HepG2 (cell line): ENCODE data around the gene GGA2. TPM values are rescaled to one million over a fixed set of nuclear protein-coding genes. Genes with fewer than 3 reads are reported as not detected.
A peak's percentile ranks its signal among the peaks of the same experiment; 100 is the strongest.

ENCODE experiments used
- ATAC-seq: fragments of 200-7000 bp; cut with Tn5 transposase; 3 replicates; pipeline ENCODE4 v1.9.1; 2020; ENCODE audit warnings: mild to moderate bottlenecking, moderate library complexity
- BruUV-seq: library from RNA; stranded (reverse); fragments of 400-500 nt; replicated peaks from 2 replicates; lab custom pipeline; 2021; lab: Mats Ljungman, UMichigan
- CTCF ChIA-PET: fragments of 300-600 bp; formaldehyde crosslinking; extraction: SDS; loops from one replicate; lab custom pipeline; 2021; ENCODE audit warnings: low total read pairs, inconsistent platforms, low intra/inter-chr PET ratio; lab: Yijun Ruan, JAX
- POLR2A ChIA-PET: fragments of 350-600 bp; sonication (Branson Sonifier 250); formaldehyde crosslinking; loops from one replicate; lab custom pipeline; 2020; ENCODE audit warnings: antibody characterized with exemption, inconsistent platforms; lab: Yijun Ruan, JAX
- DNase-seq: peaks from one replicate; pipeline ENCODE4 v3.0.0-alpha.2; 2015; ENCODE audit warnings: low spot score
- FAIRE-seq: peaks from 3 replicates; lab custom pipeline; 2011; peaks lifted over from hg19 to GRCh38; lab: Jason Lieb, UNC
- H2AFZ ChIP-seq: one replicate; pipeline ENCODE4 v1.6.1; 2011; ENCODE audit warnings: low read length, inconsistent platforms
- H3K27ac ChIP-seq: fragments of 300-600 bp; 3 replicates; pipeline ENCODE4 v1.8.0; 2011; ENCODE audit warnings: mixed run types, mild to moderate bottlenecking, mixed read lengths, low read length, inconsistent platforms; ENCODE audit not compliant: insufficient read depth; ENCODE audit errors: extremely low read length
- H3K27me3 ChIP-seq, 2 experiments: fragments of 200-600 bp in 1 of 2; 2 replicates in 1 of 2; 3 replicates in 1 of 2; pipeline versions ENCODE4 v1.6.0 to v1.8.0; 2011; ENCODE audit warnings: low read length in 2 of 2, mild to moderate bottlenecking in 2 of 2, moderate library complexity in 2 of 2, inconsistent platforms in 1 of 2; ENCODE audit not compliant: insufficient read depth in 2 of 2, control insufficient read depth in 1 of 2
- H3K36me3 ChIP-seq, 2 experiments: fragments of 200-600 bp in 1 of 2; replicated peaks in 1 of 2; 2 replicates in 1 of 2; 3 replicates in 1 of 2; pipeline versions ENCODE4 v1.5.1 to v1.8.0; 2011; ENCODE audit warnings: low read length in 2 of 2, inconsistent platforms in 1 of 2; ENCODE audit not compliant: insufficient read depth in 2 of 2, control insufficient read depth in 1 of 2
- H3K4me1 ChIP-seq: 2 replicates; pipeline ENCODE4 v1.5.1; 2012; ENCODE audit warnings: low read length, inconsistent platforms; ENCODE audit not compliant: insufficient read depth
- H3K4me2 ChIP-seq: 2 replicates; pipeline ENCODE4 v1.6.0; 2011; ENCODE audit warnings: low read depth, low read length, inconsistent platforms
- H3K4me3 ChIP-seq, 3 experiments: fragments of 200-600 bp in 1 of 3; sonication (generic), shearing (Covaris generic) in 1 of 3; replicated peaks in 1 of 3; 2 replicates each; pipeline ENCODE4 v1.5.1; 2011 to 2016; ENCODE audit warnings: low read length in 3 of 3, inconsistent platforms in 2 of 3, low read depth in 2 of 3, mild to moderate bottlenecking in 2 of 3, control low read depth in 1 of 3, mixed read lengths in 1 of 3; ENCODE audit not compliant: insufficient read depth in 1 of 3
- H3K79me2 ChIP-seq: one replicate; pipeline ENCODE4 v1.6.1; 2011; ENCODE audit warnings: low read length, inconsistent platforms; ENCODE audit not compliant: insufficient read depth
- H3K9ac ChIP-seq: 2 replicates; pipeline ENCODE4 v1.6.0; 2011; ENCODE audit warnings: mild to moderate bottlenecking, low read depth, low read length, inconsistent platforms; ENCODE audit not compliant: insufficient read depth
- H3K9me3 ChIP-seq: 2 replicates; pipeline ENCODE4 v1.5.1; 2012; ENCODE audit warnings: mild to moderate bottlenecking, low read length
- H4K20me1 ChIP-seq: 2 replicates; pipeline ENCODE4 v1.6.0; 2011; ENCODE audit warnings: inconsistent platforms, mild to moderate bottlenecking, low read length, moderate library complexity; ENCODE audit not compliant: insufficient read depth
- CTCF ChIP-seq: sonication (generic); formaldehyde crosslinking; IDR thresholded peaks from 2 replicates; pipeline ENCODE4 v1.5.0; 2020; ENCODE audit warnings: mild to moderate bottlenecking, missing genetic modification reagents, moderate library complexity
- NFKBIZ ChIP-seq: IDR thresholded peaks from 2 replicates; pipeline ENCODE4 v1.6.1; 2018; ENCODE audit warnings: missing genetic modification reagents, missing compliant biosample characterization
- SSRP1 ChIP-seq: IDR thresholded peaks from 2 replicates; pipeline ENCODE4 v1.6.1; 2016; ENCODE audit warnings: control low read depth
- STAG1 ChIP-seq: sonication (generic); formaldehyde crosslinking; IDR thresholded peaks from 2 replicates; pipeline ENCODE4 v1.4.0; 2020; ENCODE audit warnings: missing genetic modification reagents
- XRCC5 ChIP-seq: fragments of 200-400 bp; formaldehyde crosslinking; optimal IDR thresholded peaks from 2 replicates; pipeline ENCODE3; 2017; ENCODE audit warnings: mild to moderate bottlenecking, low read length
- ZNF460 ChIP-seq: sonication (generic); formaldehyde crosslinking; IDR thresholded peaks from 2 replicates; pipeline ENCODE4 v1.5.1; 2020; ENCODE audit warnings: missing genetic modification reagents, mild to moderate bottlenecking, borderline replicate concordance
- WGBS: methylation state at CpG from one replicate; pipeline ENCODE4 v1.1.6; 2017; ENCODE audit warnings: low lambda C conversion rate; 5-methylcytosine and 5-hydroxymethylcytosine counted together
- in situ Hi-C: cut with HindIII; loops from 2 replicates; pipeline ENCODE4 v1.10.0; 2017; ENCODE audit warnings: low pct_unique_long_range_greater_than_20kb; ENCODE audit not compliant: extremely low pct_ligation_motif_present
- intact Hi-C: fragments of 100-400 bp; cut with micrococcal nuclease; formaldehyde crosslinking; loops from one replicate; pipeline ENCODE4 v1.10.0; 2022; ENCODE audit not compliant: unreplicated experiment
- polyA plus RNA-seq, 8 experiments: library from polyadenylated mRNA; depleted of rRNA in 3 of 8; stranded (reverse) in 7 of 8; unstranded in 1 of 8; fragments of >200 nt; fragmentation: Illumina TruSeq in 4 of 8; extraction: Trizol in 4 of 8; gene quantifications; 2 replicates each; pipeline versions ENCODE4 v1.2.1 to v1.2.3, GENCODE V29; 2011 to 2016; ENCODE audit warnings: low read depth in 4 of 8, missing spikeins in 1 of 8, mixed read lengths in 1 of 8; ENCODE audit not compliant: insufficient read depth in 1 of 8
- total RNA-seq, 5 experiments: library from RNA; depleted of rRNA; stranded (reverse); fragments of >200 nt; fragmentation: Illumina TruSeq; extraction: Trizol; gene quantifications; 2 replicates each; pipeline ENCODE4 v1.2.3, GENCODE V29; 2016; ENCODE audit warnings: low read depth in 1 of 5

Gene GGA2
- total and polyA plus RNA-seq, 2 of the 13 experiments (the other 11 are each of a cell fraction or from before 2014, with no cell fraction given): 51.5 to 69.8 TPM

- no peaks in the 10 kb centered on the region for H3K27me3 ChIP-seq
- no TSS peak for BruUV-seq
- H3K9me3 ChIP-seq: no peaks in the 10 kb centered on the region
- no peaks in the 10 kb centered on the region for H3K4me1 ChIP-seq
- CTCF ChIA-PET: interaction anchor here (7.5 kb wide), 1 partner anchor 249 kb away, joined by 251 read pairs; the partner anchor contains the start of gene SCNN1G
- FAIRE-seq (peak; percentile 23), DNase-seq (peak; percentile 46), ATAC-seq (peak; percentile 63)
- H3K4me2 ChIP-seq: no peak overlapping the region
- H2AFZ ChIP-seq: no peak overlapping the region
- H4K20me1 ChIP-seq: peaks cover 15% of the 10 kb centered on the region
- no peak overlapping the region for H3K9ac ChIP-seq
- H3K36me3 ChIP-seq: peaks cover 22 to 59% of the 10 kb centered on the region in 2 experiments
- TF ChIP-seq XRCC5 (peak; percentile 75), ZNF460 (no peak), CTCF (CRISPR knock-in tag) (peak; percentile 35), STAG1 (peak; percentile 34; the same call in 1 of the 2 replicates), SSRP1 (CRISPR knock-in tag) (no peak), NFKBIZ (CRISPR knock-in tag) (no peak)
- H3K4me3 ChIP-seq: no peak overlapping the region
- POLR2A ChIA-PET: no interaction called here
- 84% methylated on average over 10 of the region's 10 CpGs for WGBS
- intact Hi-C loops (loop anchor here (10.0 kb wide), 2 partner anchors 138 to 348 kb away; no protein-coding TSS in a partner anchor), in situ Hi-C loops (loop anchor here (5.0 to 10.0 kb wide), 2 partner anchors 250 to 528 kb away; partner anchors contain the start of gene SCNN1G)
- no peaks in the 10 kb centered on the region for H3K79me2 ChIP-seq
- no peak overlapping the region for H3K27ac ChIP-seq
These were observed 77.8 kb downstream of the GGA2 start for GRCh38 chr16:23432176-23433128.
